BJ (cell line): Measurements from ENCODE around the gene ORM1. TPM values are rescaled to one million over a fixed set of nuclear protein-coding genes. Genes with fewer than 3 reads are reported as not detected.
"Not testable (repeated sequence)": the region's sequence is repeated elsewhere in the genome, so short reads cannot be mapped to it uniquely, and the experiment has no call there.

ENCODE experiments used
- CTCF ChIA-PET: fragments of 350-600 bp; formaldehyde crosslinking; extraction: SDS; loops from one replicate; lab custom pipeline; 2021; ENCODE audit warnings: antibody characterized with exemption, inconsistent platforms; lab: Yijun Ruan, JAX
- POLR2A ChIA-PET: fragments of 300-600 bp; sonication (Branson Sonifier 250); formaldehyde crosslinking; extraction: SDS; loops from one replicate; lab custom pipeline; 2021; ENCODE audit warnings: antibody characterized with exemption; lab: Charles Lee
- DNase-seq: peaks from one replicate; pipeline ENCODE4 v3.0.0-alpha.2; 2011; ENCODE audit warnings: low read depth
- H3K27me3 ChIP-seq: 2 replicates; pipeline ENCODE4 v1.6.0; 2011; ENCODE audit warnings: low read length; ENCODE audit not compliant: control insufficient read depth, insufficient read depth
- H3K36me3 ChIP-seq: 2 replicates; pipeline ENCODE4 v1.5.1; 2011; ENCODE audit warnings: low read length; ENCODE audit not compliant: control insufficient read depth, insufficient read depth
- H3K4me3 ChIP-seq: 2 replicates; pipeline ENCODE4 v1.5.1; 2011; ENCODE audit warnings: low read depth, mild to moderate bottlenecking, control low read depth, low read length
- CTCF ChIP-seq: IDR thresholded peaks from 2 replicates; pipeline ENCODE4 v1.5.1; 2011; ENCODE audit warnings: low read depth, mild to moderate bottlenecking, control low read depth, inconsistent platforms, low read length, moderate library complexity; ENCODE audit not compliant: insufficient read depth
- polyA plus RNA-seq: library from polyadenylated mRNA; depleted of rRNA; stranded (reverse); fragments of >200 nt; gene quantifications from 2 replicates; pipeline ENCODE4 v1.2.3, GENCODE V29; 2011

Gene ORM1
- polyA plus RNA-seq, 1 experiment: not detected

GRCh38 chr9:114316605-114317230 lies 6.2 kb upstream of the ORM1 start:
- Histone ChIP-seq H3K36me3 (no peaks in the 10 kb centered on the region), H3K27me3 (peaks cover 2% of the 10 kb centered on the region), H3K4me3 (no peak overlapping the region)
- ChIA-PET CTCF (interaction anchor here (1.1 to 1.9 kb wide), 3 partner anchors 30 to 209 kb away, joined by 3 to 9 read pairs (median 3); no protein-coding TSS in a partner anchor), POLR2A (no interaction called here)
- TF ChIP-seq CTCF: no peak
- DNase-seq: no peak

GRCh38 chr9:114317665-114318357 lies 5.1 kb upstream of the ORM1 start:
- ChIA-PET POLR2A (no interaction called here), CTCF (interaction anchor here (1.9 kb wide), 1 partner anchor 210 kb away, joined by 9 read pairs; no protein-coding TSS in a partner anchor)
- H3K36me3 ChIP-seq: no peaks in the 10 kb centered on the region
- DNase-seq: peak; percentile 56
- no peak overlapping the region for H3K4me3 ChIP-seq
- TF ChIP-seq CTCF: no peak
- peaks cover 2% of the 10 kb centered on the region for H3K27me3 ChIP-seq

- no peak for DNase-seq
- no peak for TF ChIP-seq CTCF
- H3K27me3 ChIP-seq: peaks cover 2% of the 10 kb centered on the region
- no peaks in the 10 kb centered on the region for H3K36me3 ChIP-seq
- CTCF ChIA-PET: interaction anchor here (0.8 kb wide), 1 partner anchor 9 kb away, joined by 4 read pairs; no protein-coding TSS in a partner anchor
- H3K4me3 ChIP-seq: no peak overlapping the region
- POLR2A ChIA-PET: no interaction called here
Measured at GRCh38 chr9:114318416-114318815, 4.5 kb upstream of the ORM1 start.

- CTCF ChIA-PET: interaction anchor here (0.8 to 2.4 kb wide), 2 partner anchors 10 to 19 kb away, joined by 4 to 6 read pairs; no protein-coding TSS in a partner anchor
Measured at GRCh38 chr9:114319147-114319546, 3.8 kb upstream of the ORM1 start.

GRCh38 chr9:114320710-114321109 lies 2.2 kb upstream of the ORM1 start:
- H3K4me3 ChIP-seq, POLR2A ChIA-PET, H3K36me3 ChIP-seq, DNase-seq, H3K27me3 ChIP-seq: not testable (repeated sequence)
- CTCF ChIA-PET: interaction anchor here (1.0 to 2.4 kb wide), 2 partner anchors 18 to 26 kb away, joined by 4 to 6 read pairs; no protein-coding TSS in a partner anchor

More at GRCh38 chr9:114319147-114319546, 3.8 kb upstream of the ORM1 start:
- no peaks in the 10 kb centered on the region for H3K36me3 ChIP-seq
- no peak overlapping the region for H3K4me3 ChIP-seq
- no peak for TF ChIP-seq CTCF
- POLR2A ChIA-PET: no interaction called here
- peaks cover 2% of the 10 kb centered on the region for H3K27me3 ChIP-seq
- DNase-seq: no peak
